Endothelial cell (in vitro differentiated cells): ENCODE data around the gene CETP. TPM values are rescaled to one million over a fixed set of nuclear protein-coding genes. Genes with fewer than 3 reads are reported as not detected.

Source experiments
- DNase-seq: peaks from one replicate; pipeline ENCODE4 v3.0.0; 2021; ENCODE audit warnings: low spot score
- H3K27ac Mint-ChIP-seq: one replicate; pipeline ENCODE4 v1.8.0; 2021; ENCODE audit warnings: mixed read lengths, inconsistent platforms; ENCODE audit not compliant: unreplicated experiment
- H3K27me3 Mint-ChIP-seq: one replicate; pipeline ENCODE4 v1.8.0; 2021; ENCODE audit warnings: mild to moderate bottlenecking, moderate library complexity, mixed read lengths, inconsistent platforms; ENCODE audit not compliant: unreplicated experiment
- H3K36me3 Mint-ChIP-seq: one replicate; pipeline ENCODE4 v1.8.0; 2021; ENCODE audit warnings: mild to moderate bottlenecking, low read depth, mixed read lengths, inconsistent platforms; ENCODE audit not compliant: unreplicated experiment
- H3K4me1 Mint-ChIP-seq: one replicate; pipeline ENCODE4 v1.8.0; 2021; ENCODE audit warnings: mild to moderate bottlenecking, mixed read lengths, inconsistent platforms; ENCODE audit not compliant: unreplicated experiment
- H3K4me3 Mint-ChIP-seq: one replicate; pipeline ENCODE4 v1.8.0; 2021; ENCODE audit warnings: mild to moderate bottlenecking, mixed read lengths, inconsistent platforms; ENCODE audit not compliant: unreplicated experiment
- H3K9me3 Mint-ChIP-seq: one replicate; pipeline ENCODE4 v1.8.0; 2021; ENCODE audit warnings: mixed read lengths, inconsistent platforms; ENCODE audit not compliant: unreplicated experiment
- total RNA-seq: library from RNA; stranded (reverse); fragmentation: NEBNext Ultra II Directional; extraction: Animal tissue kit (Norgen Biotek cat#: 25700); gene quantifications from one replicate; pipeline ENCODE4 v1.2.1, GENCODE V29; 2021; ENCODE audit not compliant: unreplicated experiment
- TF ChIP-seq, protein P1 (sequence below): fragments of 200-600 bp; sonication (generic); IDR thresholded peaks from one replicate; pipeline ENCODE4 v1.5.0; 2021; ENCODE audit warnings: antibody characterized with exemption; ENCODE audit not compliant: unreplicated experiment

Gene CETP
- total RNA-seq, 1 donor from 2014 or later = 7.8 TPM

DNA sequence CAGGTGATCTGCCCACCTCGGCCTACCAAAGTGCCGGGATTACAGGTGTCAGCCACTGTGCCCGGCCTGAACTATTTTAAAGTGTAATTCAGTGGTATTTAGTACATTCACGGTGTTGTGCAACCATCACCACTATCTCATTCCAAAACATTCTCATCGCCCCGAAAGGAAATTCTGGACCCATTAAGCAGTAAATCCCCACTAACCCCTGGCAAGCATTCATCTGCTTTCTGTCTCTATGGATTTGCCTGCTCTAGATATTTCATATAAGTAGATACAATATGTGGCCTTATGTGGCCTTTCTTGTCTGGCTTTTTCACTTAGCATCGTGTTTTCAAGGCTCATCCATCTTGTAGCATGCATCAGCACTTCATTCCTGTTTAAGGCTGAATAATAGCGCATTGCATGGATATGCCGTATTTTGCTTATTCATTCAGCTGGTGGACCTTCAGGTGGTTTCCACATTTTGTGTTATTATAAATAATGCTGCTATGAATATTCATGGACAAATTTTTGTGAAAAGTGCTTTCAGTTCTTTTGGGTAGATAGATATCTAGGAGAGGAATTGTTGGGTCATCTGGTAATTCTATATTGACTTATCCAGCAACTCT is 38.2 kb upstream of the CETP start:
- no peak for DNase-seq
- TF ChIP-seq, protein P1, sequence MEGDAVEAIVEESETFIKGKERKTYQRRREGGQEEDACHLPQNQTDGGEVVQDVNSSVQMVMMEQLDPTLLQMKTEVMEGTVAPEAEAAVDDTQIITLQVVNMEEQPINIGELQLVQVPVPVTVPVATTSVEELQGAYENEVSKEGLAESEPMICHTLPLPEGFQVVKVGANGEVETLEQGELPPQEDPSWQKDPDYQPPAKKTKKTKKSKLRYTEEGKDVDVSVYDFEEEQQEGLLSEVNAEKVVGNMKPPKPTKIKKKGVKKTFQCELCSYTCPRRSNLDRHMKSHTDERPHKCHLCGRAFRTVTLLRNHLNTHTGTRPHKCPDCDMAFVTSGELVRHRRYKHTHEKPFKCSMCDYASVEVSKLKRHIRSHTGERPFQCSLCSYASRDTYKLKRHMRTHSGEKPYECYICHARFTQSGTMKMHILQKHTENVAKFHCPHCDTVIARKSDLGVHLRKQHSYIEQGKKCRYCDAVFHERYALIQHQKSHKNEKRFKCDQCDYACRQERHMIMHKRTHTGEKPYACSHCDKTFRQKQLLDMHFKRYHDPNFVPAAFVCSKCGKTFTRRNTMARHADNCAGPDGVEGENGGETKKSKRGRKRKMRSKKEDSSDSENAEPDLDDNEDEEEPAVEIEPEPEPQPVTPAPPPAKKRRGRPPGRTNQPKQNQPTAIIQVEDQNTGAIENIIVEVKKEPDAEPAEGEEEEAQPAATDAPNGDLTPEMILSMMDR = no peak
- Mint-ChIP-seq H3K4me3 (no peak overlapping the region), H3K9me3 (no peaks in the 10 kb centered on the region), H3K4me1 (no peaks in the 10 kb centered on the region), H3K36me3 (no peaks in the 10 kb centered on the region), H3K27ac (no peak overlapping the region), H3K27me3 (peaks cover 1% of the 10 kb centered on the region)

DNA sequence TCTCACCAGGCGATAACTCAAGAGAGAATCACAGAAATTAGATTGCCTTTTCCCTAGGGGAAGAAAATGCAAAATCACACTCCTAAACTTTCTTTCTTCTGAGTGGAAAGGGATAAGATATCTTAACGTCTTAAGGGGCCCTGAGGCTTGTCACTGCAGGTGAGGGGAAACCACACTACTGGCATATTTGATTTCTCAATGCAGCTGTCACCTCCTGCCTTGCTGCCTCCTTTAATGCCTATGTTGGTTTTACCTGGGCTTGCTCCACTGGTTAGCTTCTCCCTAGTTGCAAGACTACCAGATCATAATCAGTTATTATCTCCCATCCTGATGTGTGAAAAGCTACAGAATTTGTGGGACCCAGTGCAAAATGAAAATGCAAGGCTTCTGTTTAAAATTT is 34.3 kb upstream of the CETP start:
- H3K36me3 Mint-ChIP-seq = no peaks in the 10 kb centered on the region
- peaks cover 2% of the 10 kb centered on the region for H3K27me3 Mint-ChIP-seq
- TF ChIP-seq, protein P1 = no peak
- peaks cover 2% of the 10 kb centered on the region for H3K4me1 Mint-ChIP-seq
- no peak overlapping the region for H3K27ac Mint-ChIP-seq
- no peaks in the 10 kb centered on the region for H3K9me3 Mint-ChIP-seq
- no peak for DNase-seq
- no peak overlapping the region for H3K4me3 Mint-ChIP-seq

GRCh38 chr16:56929639-56930038 is 32.1 kb upstream of the CETP start:
- Mint-ChIP-seq H3K9me3 (no peaks in the 10 kb centered on the region), H3K27me3 (peaks cover 12% of the 10 kb centered on the region), H3K36me3 (peaks cover 4% of the 10 kb centered on the region), H3K4me3 (no peak overlapping the region), H3K27ac (no peak overlapping the region), H3K4me1 (peaks cover 13% of the 10 kb centered on the region)
- no peak for DNase-seq
- TF ChIP-seq, protein P1 = no peak

- no peak for DNase-seq
- no peak overlapping the region for H3K27ac Mint-ChIP-seq
- TF ChIP-seq, protein P1 = no peak
These were observed 31.1 kb upstream of the CETP start for GRCh38 chr16:56930486-56931270.

DNA sequence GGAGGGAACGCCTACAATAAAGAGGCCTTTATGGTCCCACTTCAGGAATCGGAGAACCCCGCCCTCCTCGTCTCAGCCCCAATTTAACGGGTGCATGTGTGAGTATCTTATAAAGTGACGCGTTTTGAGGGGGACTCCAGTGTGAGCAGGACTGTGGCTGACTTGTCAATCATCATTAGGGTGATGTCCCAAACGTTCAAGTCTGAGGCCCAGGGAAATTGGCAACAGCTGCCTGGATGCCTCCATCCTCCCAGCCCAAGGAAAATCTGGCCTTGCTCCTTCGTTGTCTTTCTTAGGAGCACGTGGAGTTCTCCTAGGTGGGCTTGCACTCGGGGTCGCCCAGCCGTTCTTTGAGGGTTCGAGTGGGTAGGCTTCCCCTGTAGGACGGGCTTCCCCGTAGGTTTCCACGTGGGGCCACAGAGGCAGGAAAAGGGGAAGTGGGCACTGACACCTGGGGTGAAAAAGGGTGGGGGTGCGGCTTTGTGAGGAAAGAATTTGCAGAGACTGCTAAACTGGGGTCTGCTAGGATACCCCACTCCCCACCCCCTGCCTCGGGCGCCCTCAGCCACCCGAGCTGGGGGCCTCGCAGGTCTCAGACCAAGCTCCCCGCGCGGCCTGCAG is 30.4 kb upstream of the CETP start:
- peaks cover 23% of the 10 kb centered on the region for H3K4me1 Mint-ChIP-seq
- H3K4me3 Mint-ChIP-seq = peak overlapping the region; percentile 65
- H3K36me3 Mint-ChIP-seq = peaks cover 16% of the 10 kb centered on the region

More at GRCh38 chr16:56930486-56931270, 31.1 kb upstream of the CETP start:
- H3K4me3 Mint-ChIP-seq = no peak overlapping the region
- peaks cover 23% of the 10 kb centered on the region for H3K4me1 Mint-ChIP-seq
- H3K9me3 Mint-ChIP-seq = no peaks in the 10 kb centered on the region
- H3K36me3 Mint-ChIP-seq = peaks cover 12% of the 10 kb centered on the region
- peaks cover 10% of the 10 kb centered on the region for H3K27me3 Mint-ChIP-seq

More for the DNA sequence above, 30.4 kb upstream of the CETP start:
- H3K9me3 Mint-ChIP-seq = no peaks in the 10 kb centered on the region
- peak overlapping the region; percentile 72 for H3K27ac Mint-ChIP-seq
- TF ChIP-seq, protein P1 = no peak
- peaks cover 10% of the 10 kb centered on the region for H3K27me3 Mint-ChIP-seq
- DNase-seq = no peak
